Limb (tissue), 2 donors: ENCODE measurements around the gene ENPP4.
A peak's percentile ranks its signal among the peaks of the same experiment; 100 is the strongest.
"Not testable (repeated sequence)": the region's sequence is repeated elsewhere in the genome, so short reads cannot be mapped to it uniquely, and the experiment has no call there.

Experiments
- DNase-seq, 2 donors: peaks; one replicate each; pipeline ENCODE4 v3.0.0-alpha.2; 2016; ENCODE audit errors: extremely low spot score in 2 of 2

The ENPP4 gene

GRCh38 chr6:46129629-46130511 is at the start of gene ENPP4:
TSS of gene ENPP4 (plus strand) at chr6:46129989. CDS start at chr6:46139584, 9,595 bp downstream.
- peak; percentile 88 to 93 for DNase-seq

GRCh38 chr6:46080111-46080510 is 49.7 kb upstream of the ENPP4 start:
- no peak for DNase-seq

- DNase-seq, result not testable (repeated sequence)
These were observed 44.1 kb upstream of the ENPP4 start for GRCh38 chr6:46085688-46086087.

GRCh38 chr6:46090115-46091079 is 39.4 kb upstream of the ENPP4 start:
- DNase-seq, result peak; percentile 52 to 61

- no peak for DNase-seq
These were observed 38.7 kb upstream of the ENPP4 start for GRCh38 chr6:46091080-46091478.

GRCh38 chr6:46095251-46095650 is 34.5 kb upstream of the ENPP4 start:
- no peak for DNase-seq

- no peak for DNase-seq
These were observed 32.4 kb upstream of the ENPP4 start for GRCh38 chr6:46097366-46097765.

- DNase-seq, result peak in 1 of 2 donors; percentile 40
These were observed 31.1 kb upstream of the ENPP4 start for GRCh38 chr6:46098678-46099077.

- DNase-seq, result no peak
These were observed 29.8 kb upstream of the ENPP4 start for GRCh38 chr6:46099952-46100351.

- no peak for DNase-seq
These were observed 27.7 kb upstream of the ENPP4 start for GRCh38 chr6:46102123-46102522.

- DNase-seq, result no peak
These were observed 26.2 kb upstream of the ENPP4 start for GRCh38 chr6:46103441-46104115.

- DNase-seq, result peak in 1 of 2 donors; percentile 9
These were observed 25.6 kb upstream of the ENPP4 start for GRCh38 chr6:46104209-46104608.

- no peak for DNase-seq
These were observed 24.2 kb upstream of the ENPP4 start for GRCh38 chr6:46105568-46105967.

GRCh38 chr6:46113370-46113769 is 16.4 kb upstream of the ENPP4 start:
- DNase-seq, result no peak

GRCh38 chr6:46115634-46116033 is 14.2 kb upstream of the ENPP4 start:
- DNase-seq, result no peak

GRCh38 chr6:46116289-46116688 is 13.5 kb upstream of the ENPP4 start:
- DNase-seq, result no peak

GRCh38 chr6:46118157-46118556 is 11.6 kb upstream of the ENPP4 start:
- no peak for DNase-seq

GRCh38 chr6:46118836-46119235 is 11.0 kb upstream of the ENPP4 start:
- DNase-seq, result no peak

- not testable (repeated sequence) for DNase-seq
These were observed 10.1 kb upstream of the ENPP4 start for GRCh38 chr6:46119679-46120078.

GRCh38 chr6:46128476-46128875 is 1.3 kb upstream of the ENPP4 start:
- DNase-seq, result no peak

- DNase-seq, result no peak
These were observed 529 bp upstream of the ENPP4 start for GRCh38 chr6:46129291-46129628.

- no peak for DNase-seq
These were observed 877 bp downstream of the ENPP4 start for GRCh38 chr6:46130666-46131065.
